Measurements from ENCODE around the gene CEACAM4. TPM values are rescaled to one million over a fixed set of nuclear protein-coding genes. Genes with fewer than 3 reads are reported as not detected.

Gene CEACAM4
- total RNA-seq, 2 donors from 2014 or later: not detected

DNA sequence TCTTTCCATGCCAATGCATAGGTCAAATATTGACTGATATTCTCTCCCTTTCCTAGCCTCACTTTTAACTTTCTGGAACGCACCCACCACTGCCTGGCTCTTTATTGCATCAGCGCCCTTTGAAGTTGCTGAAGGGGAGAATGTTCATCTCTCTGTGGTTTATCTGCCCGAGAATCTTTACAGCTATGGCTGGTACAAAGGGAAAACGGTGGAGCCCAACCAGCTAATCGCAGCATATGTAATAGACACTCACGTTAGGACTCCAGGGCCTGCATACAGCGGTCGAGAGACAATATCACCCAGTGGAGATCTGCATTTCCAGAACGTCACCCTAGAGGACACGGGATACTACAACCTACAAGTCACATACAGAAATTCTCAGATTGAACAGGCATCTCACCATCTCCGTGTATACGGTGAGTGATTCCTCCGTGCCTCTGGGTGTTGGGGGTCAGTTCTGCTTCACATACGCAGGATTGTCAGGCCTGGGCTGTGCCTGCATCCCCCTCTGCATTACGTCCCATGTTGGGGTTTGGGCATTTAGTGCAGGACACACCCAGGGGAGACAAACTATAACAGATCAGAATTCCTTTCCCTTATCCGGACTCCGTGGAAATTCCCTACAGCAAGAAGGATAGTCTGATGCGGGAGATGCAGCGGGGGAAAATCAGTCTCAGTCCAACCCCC is 49.6 kb downstream of the CEACAM4 start:
- DNase-seq (ENCODE audit: low spot score in 2 of 2) (no peak), ATAC-seq (peak; percentile 9 to 29)
- Mint-ChIP-seq H3K9me3 (peaks cover 9 to 14% of the 10 kb centered on the region in 2 donors), H3K27ac (peak overlapping the region; percentile 87 to 91), H3K36me3 (peaks cover 31 to 33% of the 10 kb centered on the region in 2 donors)

- Mint-ChIP-seq H3K27ac (peak within 1 kb of the TSS; percentile 91 to 92), H3K9me3 (peaks cover 0 to under 1% of the 10 kb centered on the region in 2 donors), H3K36me3 (peaks cover 18 to 20% of the 10 kb centered on the region in 2 donors)
- ATAC-seq (peak; percentile 98 to 99), DNase-seq (ENCODE audit: low spot score in 2 of 2) (peak in 1 of 2 donors; percentile 63)
These were observed 50.9 kb downstream of the CEACAM4 start, which contains the start of gene CEACAM21 for GRCh38 chr19:41575998-41576397. Gene CEACAM21 (plus strand): TSS chr19:41576166. CDS start chr19:41576275, 109 bp downstream.

- no peaks in the 10 kb centered on the region for H3K36me3 Mint-ChIP-seq
- peak; percentile 96 to 97 for ATAC-seq
- H3K9me3 Mint-ChIP-seq: no peaks in the 10 kb centered on the region
- DNase-seq (ENCODE audit: low spot score in 2 of 2): peak; percentile 81 to 88
- H3K27ac Mint-ChIP-seq: peak overlapping the region in 1 of 2 donors; percentile 61
These were observed 56.2 kb downstream of the CEACAM4 start for GRCh38 chr19:41570639-41571112.

DNA sequence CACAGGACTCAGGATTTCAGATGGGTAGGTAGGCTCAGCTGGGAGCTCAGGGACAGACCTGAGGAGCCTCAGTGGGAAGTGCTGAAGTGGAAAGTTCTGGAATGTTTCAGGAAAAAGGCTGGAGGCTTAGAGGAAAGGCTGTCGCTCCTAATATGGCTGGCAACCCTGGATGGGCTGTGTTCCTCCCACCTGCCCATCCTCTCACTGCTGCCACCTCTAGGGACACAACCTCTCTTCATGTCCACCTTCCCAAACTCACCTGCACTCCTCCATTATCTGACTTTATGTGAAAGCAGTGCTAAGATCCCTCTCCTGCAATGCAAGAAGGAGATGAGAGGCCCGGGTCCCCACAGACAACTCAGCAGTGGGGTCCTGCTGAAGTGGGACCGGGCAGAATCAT is 56.7 kb downstream of the CEACAM4 start:
- H3K9me3 Mint-ChIP-seq: no peaks in the 10 kb centered on the region
- DNase-seq (ENCODE audit: low spot score in 2 of 2) (no peak), ATAC-seq (peak; percentile 17 to 49)
- peak overlapping the region; percentile 61 to 76 for H3K27ac Mint-ChIP-seq
- no peaks in the 10 kb centered on the region for H3K36me3 Mint-ChIP-seq

- ATAC-seq (no peak), DNase-seq (ENCODE audit: low spot score in 2 of 2) (no peak)
- H3K9me3 Mint-ChIP-seq: no peaks in the 10 kb centered on the region
- no peaks in the 10 kb centered on the region for H3K36me3 Mint-ChIP-seq
- H3K27ac Mint-ChIP-seq: peak overlapping the region in 1 of 2 donors; percentile 76
These were observed 57.3 kb downstream of the CEACAM4 start for GRCh38 chr19:41569481-41570150.

Other genes starting within 250 kb of the CEACAM4 start
- 10 to 100 TPM; 44.7 to 61.1 TPM for gene EXOSC5, start 229.7 kb downstream of the CEACAM4 start, total RNA-seq
- 10 to 100 TPM; 19.8 to 27.2 TPM for gene BCKDHA, start 229.3 kb downstream of the CEACAM4 start, total RNA-seq
- under 1 TPM; 0.19 to 0.55 TPM for gene B3GNT8, start 199.7 kb downstream of the CEACAM4 start, total RNA-seq
- 10 to 100 TPM; 46.7 to 58.5 TPM for gene DMAC2, start 187.2 kb downstream of the CEACAM4 start, total RNA-seq
- not detected for gene ERICH4, start 183.9 kb downstream of the CEACAM4 start, total RNA-seq
- gene CEACAM21, start 50.9 kb downstream of the CEACAM4 start, total RNA-seq: 10 to 100 TPM; 24.7 to 40.7 TPM
- gene CEACAM7, start 61.2 kb upstream of the CEACAM4 start, total RNA-seq: not detected
- not detected for gene CEACAM5, start 81.6 kb upstream of the CEACAM4 start, total RNA-seq
- gene CEACAM6, start 128.5 kb upstream of the CEACAM4 start, total RNA-seq: not detected
- gene CEACAM3, start 169.5 kb upstream of the CEACAM4 start, total RNA-seq: not detected
- not detected for gene LYPD4, start 217.6 kb upstream of the CEACAM4 start, total RNA-seq
- not detected for gene DMRTC2, start 218.0 kb upstream of the CEACAM4 start, total RNA-seq
- 1,000 to 10,000 TPM; 3,521 to 4,779 TPM for gene RPS19, start 233.2 kb upstream of the CEACAM4 start, total RNA-seq

Measured in activated naive CD4-positive, alpha-beta T cell treated with anti-CD3 and anti-CD28 coated beads, Interleukin-2, amount 50 U/mL, for 72 hours (primary cell).